K562 (cell line): ENCODE measurements around the gene ETV3. TPM values are rescaled to one million over a fixed set of nuclear protein-coding genes. Genes with fewer than 3 reads are reported as not detected.
A peak's percentile ranks its signal among the peaks of the same experiment; 100 is the strongest.

Experiments used
- ATAC-seq: fragments of 200-7000 bp; cut with Tn5 transposase; 3 replicates; pipeline ENCODE4 v1.9.1; 2020; ENCODE audit warnings: moderate library complexity
- BruUV-seq: library from RNA; stranded (reverse); fragments of 400-500 nt; replicated peaks from 2 replicates; lab custom pipeline; 2021; lab: Mats Ljungman, UMichigan
- CTCF ChIA-PET: fragments of 300-600 bp; formaldehyde crosslinking; extraction: SDS; loops from one replicate; lab custom pipeline; 2021; ENCODE audit warnings: low intra/inter-chr PET ratio; lab: Yijun Ruan, JAX
- POLR2A ChIA-PET: fragments of 300-600, 350-650 bp; sonication (Branson Sonifier 250); formaldehyde crosslinking; extraction: SDS; loops from one replicate; lab custom pipeline; 2021; ENCODE audit warnings: antibody characterized with exemption, inconsistent platforms; lab: Yijun Ruan, JAX
- DNase-seq, 4 experiments: peaks; one replicate each; pipeline versions ENCODE4 v3.0.0 to v3.0.0-alpha.2; 2011 to 2018; ENCODE audit warnings: low spot score in 3 of 4, mixed read lengths in 3 of 4; ENCODE audit errors: extremely low read depth in 1 of 4
- FAIRE-seq: peaks from 2 replicates; lab custom pipeline; 2011; peaks lifted over from hg19 to GRCh38; lab: Jason Lieb, UNC
- H2AFZ ChIP-seq: 2 replicates; pipeline ENCODE4 v1.6.0; 2011; ENCODE audit warnings: low read depth, low read length, control low read depth, inconsistent platforms
- H3K27ac ChIP-seq: fragments of 200-600 bp; 3 replicates; pipeline ENCODE4 v1.8.0; 2011; ENCODE audit warnings: low read depth, mild to moderate bottlenecking, control low read depth, inconsistent platforms, low read length, moderate library complexity, mixed read lengths; ENCODE audit errors: extremely low read depth
- H3K27me3 ChIP-seq, 2 experiments: fragments of 300-600 bp in 1 of 2; 2 replicates in 1 of 2; 3 replicates in 1 of 2; pipeline versions ENCODE4 v1.6.0 to v1.8.0; 2011; ENCODE audit warnings: inconsistent platforms in 2 of 2, low read length in 2 of 2, mild to moderate bottlenecking in 1 of 2, mixed read lengths in 1 of 2, moderate library complexity in 1 of 2; ENCODE audit not compliant: control insufficient read depth in 2 of 2, insufficient read depth in 2 of 2
- H3K36me3 ChIP-seq: fragments of 300-600 bp; 3 replicates; pipeline ENCODE4 v1.8.0; 2011; ENCODE audit warnings: mild to moderate bottlenecking, low read length, inconsistent platforms; ENCODE audit not compliant: control insufficient read depth, insufficient read depth
- H3K4me1 ChIP-seq, 2 experiments: fragments of 200-600 bp in 1 of 2; replicated peaks in 1 of 2; 2 replicates in 1 of 2; 3 replicates in 1 of 2; pipeline versions ENCODE4 v1.5.1 to v1.8.0; 2011; ENCODE audit warnings: inconsistent platforms in 2 of 2, low read length in 2 of 2, mild to moderate bottlenecking in 1 of 2, mixed read lengths in 1 of 2, moderate library complexity in 1 of 2; ENCODE audit not compliant: control insufficient read depth in 2 of 2, insufficient read depth in 2 of 2
- H3K4me2 ChIP-seq: 2 replicates; pipeline ENCODE4 v1.6.1; 2011; ENCODE audit warnings: low read length, control low read depth, inconsistent platforms, mixed read lengths; ENCODE audit not compliant: insufficient read depth
- H3K4me3 ChIP-seq: fragments of 200-600 bp; sonication (generic), shearing (Covaris generic); 2 replicates; pipeline ENCODE4 v1.5.1; 2016; ENCODE audit warnings: control low read depth, inconsistent platforms
- H3K79me2 ChIP-seq: fragments of 200-600 bp; 3 replicates; pipeline ENCODE4 v1.8.0; 2011; ENCODE audit warnings: low read length, inconsistent platforms; ENCODE audit not compliant: control insufficient read depth, insufficient read depth
- H3K9ac ChIP-seq, 2 experiments: 2 replicates each; pipeline versions ENCODE4 v1.6.0 to v1.6.1; 2011; ENCODE audit warnings: low read depth in 2 of 2, low read length in 2 of 2, control low read depth in 1 of 2, inconsistent platforms in 1 of 2, mild to moderate bottlenecking in 1 of 2, mixed read lengths in 1 of 2; ENCODE audit not compliant: insufficient read depth in 1 of 2
- H3K9me1 ChIP-seq: one replicate; pipeline ENCODE4 v1.6.0; 2011; ENCODE audit warnings: inconsistent platforms, mild to moderate bottlenecking, low read length, moderate library complexity; ENCODE audit not compliant: control insufficient read depth, insufficient read depth
- H3K9me3 ChIP-seq: replicated peaks from 2 replicates; pipeline ENCODE4 v1.5.1; 2011; ENCODE audit warnings: low read depth, low read length, inconsistent platforms; ENCODE audit not compliant: control insufficient read depth, insufficient read depth
- H4K20me1 ChIP-seq: replicated peaks from 2 replicates; pipeline ENCODE4 v1.6.1; 2011; ENCODE audit warnings: low read length, inconsistent platforms, mixed read lengths; ENCODE audit not compliant: control insufficient read depth, insufficient read depth
- C11orf30 ChIP-seq: fragments of 450-650 bp; IDR thresholded peaks from 2 replicates; pipeline ENCODE4 v1.6.1; 2016; ENCODE audit warnings: low read depth, mild to moderate bottlenecking
- CXXC5 ChIP-seq: fragments of 250-450 bp; sonication (Bioruptor Pico); IDR thresholded peaks from 2 replicates; pipeline ENCODE4 v1.8.0; 2022; ENCODE audit warnings: inconsistent platforms, mild to moderate bottlenecking, moderate library complexity
- DNMT1 ChIP-seq: fragments of 450-650 bp; IDR thresholded peaks from 2 replicates; pipeline ENCODE4 v1.6.1; 2016; ENCODE audit warnings: antibody characterized with exemption, mild to moderate bottlenecking
- ETV6 ChIP-seq, 3 experiments: fragments of 150-350 bp in 1 of 3; sonication (generic) in 1 of 3; formaldehyde crosslinking in 1 of 3; IDR thresholded peaks; 2 replicates each; pipeline versions ENCODE4 v1.6.1 to v1.8.0; 2014 to 2022; ENCODE audit warnings: borderline replicate concordance in 2 of 3, low read depth in 2 of 3, antibody characterized with exemption in 1 of 3, low read length in 1 of 3, mild to moderate bottlenecking in 1 of 3, missing genetic modification reagents in 1 of 3
- FOSL1 ChIP-seq: fragments of 200-800 bp; sonication (Bioruptor generic); conservative IDR thresholded peaks from 2 replicates; pipeline ENCODE4 v1.6.1; 2016; ENCODE audit warnings: missing genetic modification characterization, missing compliant biosample characterization
- FOXK2 ChIP-seq, 2 experiments: fragments of 450-650 bp; IDR thresholded peaks in 1 of 2; conservative IDR thresholded peaks in 1 of 2; 2 replicates each; pipeline ENCODE4 v1.6.1; 2016; ENCODE audit warnings: low read depth in 2 of 2, mild to moderate bottlenecking in 1 of 2
- GABPB1 ChIP-seq: sonication (generic); formaldehyde crosslinking; IDR thresholded peaks from 2 replicates; pipeline ENCODE4 v1.8.0; 2022; ENCODE audit warnings: mild to moderate bottlenecking, missing genetic modification reagents
- GATAD2B ChIP-seq: fragments of 450-650 bp; IDR thresholded peaks from 2 replicates; pipeline ENCODE4 v1.6.1; 2017; ENCODE audit warnings: mild to moderate bottlenecking, borderline replicate concordance
- HMGN3 ChIP-seq: IDR thresholded peaks from 2 replicates; pipeline ENCODE4 v1.6.1; 2011; ENCODE audit warnings: borderline replicate concordance, low read depth, mild to moderate bottlenecking, mixed read lengths, low read length; ENCODE audit not compliant: insufficient read length; ENCODE audit errors: extremely low read depth
- JUNB ChIP-seq: fragments of 450-650 bp; formaldehyde crosslinking; conservative IDR thresholded peaks from 2 replicates; pipeline ENCODE4 v1.4.0; 2020; ENCODE audit warnings: mild to moderate bottlenecking
- KLF6 ChIP-seq: fragments of 250-450 bp; sonication (Bioruptor Pico); IDR thresholded peaks from 2 replicates; pipeline ENCODE4 v1.4.0; 2020; ENCODE audit warnings: mild to moderate bottlenecking, moderate library complexity, borderline replicate concordance
- MAFF ChIP-seq: IDR thresholded peaks from 2 replicates; pipeline ENCODE4 v1.6.1; 2012; ENCODE audit warnings: low read length, improper control_type of control experiment
- MAFG ChIP-seq: fragments of 450-650 bp; conservative IDR thresholded peaks from 2 replicates; pipeline ENCODE4 v1.6.1; 2016; ENCODE audit warnings: missing genetic modification characterization, missing compliant biosample characterization
- MXI1 ChIP-seq: IDR thresholded peaks from 2 replicates; pipeline ENCODE4 v1.6.1; 2011; ENCODE audit warnings: low read depth, mild to moderate bottlenecking, improper control_type of control experiment, low read length
- NFE2 ChIP-seq: IDR thresholded peaks from 2 replicates; pipeline ENCODE4 v1.6.1; 2014; ENCODE audit warnings: antibody characterized with exemption, low read depth
- PML ChIP-seq: IDR thresholded peaks from 2 replicates; pipeline ENCODE4 v1.6.1; 2012; ENCODE audit warnings: low read length, inconsistent platforms
- RBM17 ChIP-seq: fragments of 200-400 bp; formaldehyde crosslinking; IDR thresholded peaks from 2 replicates; pipeline ENCODE4 v1.6.1; 2017; ENCODE audit warnings: low read depth, mild to moderate bottlenecking, low read length, borderline replicate concordance
- RCOR1 ChIP-seq, 2 experiments: IDR thresholded peaks; 2 replicates each; pipeline ENCODE4 v1.6.1; 2012; ENCODE audit warnings: low read depth in 2 of 2, low read length in 2 of 2, borderline replicate concordance in 1 of 2, improper control_type of control experiment in 1 of 2
- SRSF3 ChIP-seq: fragments of 200-400 bp; formaldehyde crosslinking; IDR thresholded peaks from 2 replicates; pipeline ENCODE4 v1.6.1; 2016; ENCODE audit warnings: mild to moderate bottlenecking, low read length, moderate library complexity; ENCODE audit not compliant: insufficient read depth
- SUPT5H ChIP-seq: fragments of 450-650 bp; IDR thresholded peaks from 2 replicates; pipeline ENCODE4 v1.6.1; 2016
- TAF7 ChIP-seq: fragments of 450-650 bp; IDR thresholded peaks from 2 replicates; pipeline ENCODE4 v1.6.1; 2016; ENCODE audit warnings: missing genetic modification characterization, missing compliant biosample characterization
- ZNF253 ChIP-seq: fragments of 250-450 bp; sonication (Bioruptor Pico); conservative IDR thresholded peaks from 2 replicates; pipeline ENCODE4 v1.6.1; 2021; ENCODE audit warnings: mild to moderate bottlenecking
- ZNF316 ChIP-seq: fragments of 450-650 bp; IDR thresholded peaks from 2 replicates; pipeline ENCODE4 v1.6.1; 2016
- ZSCAN32 ChIP-seq: fragments of 450-650 bp; formaldehyde crosslinking; IDR thresholded peaks from 2 replicates; pipeline ENCODE4 v1.4.0; 2020; ENCODE audit warnings: mild to moderate bottlenecking, moderate library complexity
- WGBS: fragments of 100-300 bp; shearing (Covaris generic); methylation state at CpG from one replicate; pipeline ENCODE4 v1.1.6; 2016; ENCODE audit warnings: low coverage, mixed read lengths; ENCODE audit not compliant: insufficient coverage; ENCODE audit errors: missing lambda C conversion rate; 5-methylcytosine and 5-hydroxymethylcytosine counted together
- in situ Hi-C: fragments of 300-500 bp; cut with MboI; formaldehyde crosslinking; loops from 4 replicates; pipeline ENCODE4 v1.15.0; 2018; ENCODE audit warnings: inconsistent platforms, mixed read lengths
- intact Hi-C: fragments of 100-400 bp; cut with micrococcal nuclease; formaldehyde crosslinking; loops from 2 replicates; pipeline ENCODE4 v1.14.2; 2022
- polyA plus RNA-seq, 8 experiments: library from polyadenylated mRNA; depleted of rRNA in 4 of 8; stranded (reverse) in 5 of 8; unstranded in 3 of 8; fragments of >200 nt; fragmentation: Nextera tagmentation in 2 of 8; fragmentation: Illumina TruSeq in 1 of 8; extraction: Ambion mirVana in 2 of 8; extraction: Trizol in 1 of 8; gene quantifications; 2 replicates each; pipeline versions ENCODE4 v1.2.1 to v1.2.3, GENCODE V29; 2011 to 2014; ENCODE audit warnings: inconsistent platforms in 1 of 8, missing spikeins in 1 of 8
- total RNA-seq, 7 experiments: library from RNA; depleted of rRNA in 6 of 7; stranded (reverse); fragments of >200 nt in 6 of 7; fragmentation: Illumina TruSeq in 2 of 7; extraction: Trizol in 2 of 7; gene quantifications; 2 replicates each; pipeline versions ENCODE4 v1.2.1 to v1.2.3, GENCODE V29; 2011 to 2021; ENCODE audit warnings: low replicate concordance in 1 of 7

ETV3 gene
- total and polyA plus RNA-seq, 9 of the 15 experiments (the other 6 are each of a cell fraction or from before 2014, with no cell fraction given) = 3.1 to 16.0 (median 9.0) TPM

GRCh38 chr1:157150631-157151030 lies 12.4 kb upstream of the ETV3 start (continued):
- TF ChIP-seq ZSCAN32 (CRISPR knock-in tag) = no peak
- no peak for TF ChIP-seq JUNB
- TF ChIP-seq PML = no peak
- no peak for TF ChIP-seq ZNF253 (CRISPR knock-in tag)
- no peak for TF ChIP-seq SRSF3
- TF ChIP-seq TAF7 (tag) = no peak
- peak; percentile 20; the same call in 1 of the 2 replicates for TF ChIP-seq MAFF
- peak; percentile 52; the same call in 1 of the 2 replicates for TF ChIP-seq C11orf30
- no peak for TF ChIP-seq HMGN3
- no peak for TF ChIP-seq MXI1
- TF ChIP-seq ZNF316 = peak; percentile 62
- peak; percentile 17; the same call in 1 of the 2 replicates for TF ChIP-seq CXXC5 (CRISPR knock-in tag)

- peak in 1 of 4 experiments; percentile 24 for DNase-seq
- no peak overlapping the region for H3K4me2 ChIP-seq
- CTCF ChIA-PET = no interaction called here
- H3K4me1 ChIP-seq = peaks cover 7 to 45% of the 10 kb centered on the region in 2 experiments; a peak in 4 of 5 replicates
- H3K9ac ChIP-seq = no peak overlapping the region
- peak overlapping the region; percentile 94 for H2AFZ ChIP-seq
- no TSS peak for BruUV-seq
- no peaks in the 10 kb centered on the region for H3K9me3 ChIP-seq
- intact Hi-C loops (no loop called here), in situ Hi-C loops (no loop called here)
- peak; percentile 43 for ATAC-seq
- H3K27ac ChIP-seq = peak overlapping the region; percentile 23; the same call in 2 of the 3 replicates
- H3K27me3 ChIP-seq = no peaks in the 10 kb centered on the region
- no peaks in the 10 kb centered on the region for H4K20me1 ChIP-seq
- no peak for FAIRE-seq
- POLR2A ChIA-PET = interaction anchor here (0.5 kb wide), 1 partner anchor 104 kb away, joined by 4 read pairs; no protein-coding TSS in a partner anchor
- no peaks in the 10 kb centered on the region for H3K79me2 ChIP-seq
- no peaks in the 10 kb centered on the region for H3K9me1 ChIP-seq
- no peak overlapping the region for H3K4me3 ChIP-seq
- 37% methylated on average over 10 of the region's 10 CpGs for whole genome bisulfite sequencing
- no peaks in the 10 kb centered on the region; the same call in 2 of the 3 replicates for H3K36me3 ChIP-seq
- TF ChIP-seq NFE2 (peak; percentile 83), MAFG (tag) (peak; percentile 86), RBM17 (no peak), RCOR1 (IDR thresholded peaks at IDR 0.05; ENCODE audit: borderline replicate concordance in 1 of 2, low read depth in 2 of 2, low read length in 2 of 2) (no peak), GABPB1 (no peak), FOSL1 (tag) (peak; percentile 80), ETV6 (IDR thresholded peaks at IDR 0.05; ENCODE audit: borderline replicate concordance in 1 of 2, low read depth in 2 of 2, low read length in 1 of 2) (no peak), ETV6 (CRISPR knock-in tag; IDR thresholded peaks at IDR 0.05; ENCODE audit: borderline replicate concordance) (no peak), FOXK2 (conservative IDR thresholded peaks at IDR 0.05 in 1 of 2, IDR thresholded peaks at IDR 0.05 in 1 of 2; ENCODE audit: low read depth in 2 of 2) (peak; percentile 56 to 69), SUPT5H (no peak), KLF6 (CRISPR knock-in tag) (no peak), GATAD2B (no peak), DNMT1 (no peak)
Measured at GRCh38 chr1:157147906-157148700, 9.9 kb upstream of the ETV3 start.
